ENCODE results near the gene GDPD3.

Gene GDPD3

GRCh38 chr16:30078744-30079143 lies 34.6 kb downstream of the GDPD3 start:
- H3K27ac ChIP-seq: peak overlapping the region; percentile 96
- no peaks in the 10 kb centered on the region for H3K27me3 ChIP-seq
- no peaks in the 10 kb centered on the region for H3K9me3 ChIP-seq
- no peak overlapping the region for H3K4me3 ChIP-seq (ENCODE audit: low read depth in 1 of 2, low read length in 1 of 2)
- no peak for TF ChIP-seq CTCF (IDR thresholded peaks at IDR 0.05)
- peaks cover 72% of the 10 kb centered on the region for H3K36me3 ChIP-seq
- H3K4me1 ChIP-seq (ENCODE audit: control insufficient read depth in 1 of 2, insufficient read depth in 1 of 2, low read depth in 1 of 2, low read length in 1 of 2): peaks cover 36 to 37% of the 10 kb centered on the region in 2 experiments

- H3K27ac ChIP-seq: peak overlapping the region; percentile 96
- H3K27me3 ChIP-seq: no peaks in the 10 kb centered on the region
- no peak for TF ChIP-seq CTCF (IDR thresholded peaks at IDR 0.05)
- H3K9me3 ChIP-seq: no peaks in the 10 kb centered on the region
- H3K36me3 ChIP-seq: peaks cover 72% of the 10 kb centered on the region
- peaks cover 36 to 37% of the 10 kb centered on the region in 2 experiments for H3K4me1 ChIP-seq (ENCODE audit: control insufficient read depth in 1 of 2, insufficient read depth in 1 of 2, low read depth in 1 of 2, low read length in 1 of 2)
- H3K4me3 ChIP-seq (ENCODE audit: low read depth in 1 of 2, low read length in 1 of 2): peak overlapping the region in 1 of 2 experiments; percentile 89
Measured at GRCh38 chr16:30077656-30078055, 35.7 kb downstream of the GDPD3 start.

GRCh38 chr16:30076276-30076791 lies 37.0 kb downstream of the GDPD3 start:
- peaks cover 36 to 37% of the 10 kb centered on the region in 2 experiments for H3K4me1 ChIP-seq (ENCODE audit: control insufficient read depth in 1 of 2, insufficient read depth in 1 of 2, low read depth in 1 of 2, low read length in 1 of 2)
- no peaks in the 10 kb centered on the region for H3K27me3 ChIP-seq
- H3K4me3 ChIP-seq (ENCODE audit: low read depth in 1 of 2, low read length in 1 of 2): peak overlapping the region; percentile 89 to 97
- H3K36me3 ChIP-seq: peaks cover 72% of the 10 kb centered on the region
- H3K9me3 ChIP-seq: no peaks in the 10 kb centered on the region
- no peak for TF ChIP-seq CTCF (IDR thresholded peaks at IDR 0.05)
- H3K27ac ChIP-seq: peak overlapping the region; percentile 96

- peak; percentile 57 for TF ChIP-seq CTCF (IDR thresholded peaks at IDR 0.05)
- Histone ChIP-seq H3K9me3 (no peaks in the 10 kb centered on the region), H3K27ac (peak within 1 kb of the TSS; percentile 96), H3K27me3 (no peaks in the 10 kb centered on the region), H3K4me1 (ENCODE audit: control insufficient read depth in 1 of 2, insufficient read depth in 1 of 2, low read depth in 1 of 2, low read length in 1 of 2) (peaks cover 36 to 37% of the 10 kb centered on the region in 2 experiments), H3K36me3 (peaks cover 72% of the 10 kb centered on the region), H3K4me3 (ENCODE audit: low read depth in 1 of 2, low read length in 1 of 2) (peak within 1 kb of the TSS; percentile 89 to 97)
Measured at GRCh38 chr16:30075503-30076275, 37.6 kb downstream of the GDPD3 start, which contains the start of gene PPP4C. Gene PPP4C (plus strand): TSS chr16:30075994. CDS start chr16:30076378, 384 bp downstream.

- peaks cover 72% of the 10 kb centered on the region for H3K36me3 ChIP-seq
- H3K4me1 ChIP-seq (ENCODE audit: control insufficient read depth in 1 of 2, insufficient read depth in 1 of 2, low read depth in 1 of 2, low read length in 1 of 2): peaks cover 43 to 54% of the 10 kb centered on the region in 2 experiments
- TF ChIP-seq CTCF (IDR thresholded peaks at IDR 0.05): no peak
- no peaks in the 10 kb centered on the region for H3K27me3 ChIP-seq
- H3K9me3 ChIP-seq: no peaks in the 10 kb centered on the region
- peak overlapping the region; percentile 66 for H3K27ac ChIP-seq
- H3K4me3 ChIP-seq (ENCODE audit: low read depth in 1 of 2, low read length in 1 of 2): no peak overlapping the region
Measured at GRCh38 chr16:30070490-30070889, 42.8 kb downstream of the GDPD3 start.

Measured in neutrophil (primary cell).